Measurements from ENCODE around the gene NFATC4.

Gene NFATC4

DNA sequence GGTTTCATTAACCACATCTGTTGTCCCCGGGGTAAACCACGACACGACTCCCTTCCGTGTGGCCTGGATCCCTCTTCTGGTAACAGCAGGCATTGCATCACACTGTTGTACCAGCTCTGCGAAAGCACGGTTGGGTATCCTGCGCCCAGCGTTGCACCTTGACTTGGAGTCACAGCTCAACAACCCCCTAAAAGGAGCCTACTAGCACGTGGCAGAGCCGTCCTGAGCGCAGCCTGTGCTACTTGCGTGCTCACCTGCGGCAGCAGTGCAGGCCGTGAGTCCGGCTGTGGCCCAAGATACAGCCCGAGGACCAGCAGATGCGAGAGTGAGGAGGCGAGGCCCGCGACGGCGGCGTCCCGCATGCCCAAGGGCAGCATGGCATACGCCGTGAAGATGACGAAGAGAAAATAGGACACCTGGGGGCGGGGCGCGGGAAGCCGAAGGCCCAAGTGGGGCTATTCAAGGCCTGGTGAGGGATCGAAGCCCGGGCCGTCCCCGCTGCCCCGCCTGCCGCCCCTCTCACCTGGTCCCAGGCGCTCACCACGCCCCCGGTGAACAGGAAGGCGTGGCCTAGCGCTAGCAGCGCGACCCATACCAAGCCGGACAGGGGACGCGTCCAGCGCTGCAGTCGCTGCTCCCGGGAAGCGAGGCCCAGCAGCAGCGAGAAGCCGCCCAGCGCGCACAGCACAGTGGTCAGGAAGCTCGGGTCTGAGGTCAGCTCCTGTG is 35.6 kb upstream of the NFATC4 start:
- no peaks in the 10 kb centered on the region for H3K9me3 ChIP-seq (ENCODE audit: control insufficient read depth, insufficient read depth, low read length)
- peaks cover 8% of the 10 kb centered on the region; the same call in 1 of the 2 replicates for H3K4me1 ChIP-seq (ENCODE audit: insufficient read depth, low read length)
- H3K36me3 ChIP-seq (ENCODE audit: insufficient read depth, low read length): no peaks in the 10 kb centered on the region
- H3K9ac ChIP-seq (ENCODE audit: low read depth, low read length): peak overlapping the region; percentile 62

DNA sequence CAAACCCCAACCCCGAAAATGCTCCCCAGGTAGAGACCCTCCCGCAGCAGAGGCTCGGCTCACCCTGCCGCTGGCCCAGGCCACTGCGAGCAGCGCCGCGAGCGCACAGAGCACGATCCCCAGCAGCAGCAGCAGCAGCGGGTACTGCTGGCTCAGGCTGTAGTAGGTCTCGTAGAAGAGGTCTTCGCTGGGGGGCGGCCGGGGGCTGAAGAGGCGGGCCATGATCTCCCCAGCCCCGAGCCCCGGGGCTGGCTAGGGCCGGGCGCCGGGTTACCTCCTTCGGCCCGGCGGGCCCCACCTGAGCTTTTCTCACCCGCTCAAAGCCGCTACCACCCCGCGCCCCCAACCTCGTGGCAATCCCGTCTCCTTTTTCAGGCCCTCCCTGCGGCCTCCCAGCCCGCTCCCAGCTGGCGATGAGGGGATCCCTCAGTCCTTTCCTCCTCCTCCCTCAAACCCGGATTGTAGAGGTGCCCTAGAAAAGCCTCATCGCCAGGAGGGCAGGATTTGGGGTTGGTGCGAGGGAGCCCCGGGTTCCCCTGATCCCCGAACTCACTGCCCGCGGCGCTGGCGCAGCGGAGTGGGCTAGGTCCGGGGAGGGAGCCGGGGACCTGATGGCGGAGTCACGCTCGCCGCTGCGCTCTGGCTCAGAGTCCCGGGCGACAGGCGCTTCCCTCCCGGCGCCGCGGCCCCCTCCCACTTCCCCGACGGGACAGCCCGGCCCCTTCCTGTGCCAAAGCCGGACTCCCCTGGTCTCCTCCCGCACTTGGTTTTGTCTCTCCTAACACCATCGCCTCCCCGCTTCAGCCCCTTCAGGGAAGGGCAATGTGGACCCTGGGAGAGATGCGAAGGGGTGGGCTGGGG is 33.3 kb upstream of the NFATC4 start, which contains the start of gene ADCY4:
Gene ADCY4 (minus strand): TSS at position 641 of the 861 bp plus-strand sequence. CDS start 419 bp downstream, at position 222.
- Histone ChIP-seq H3K36me3 (ENCODE audit: insufficient read depth, low read length) (no peaks in the 10 kb centered on the region), H3K9ac (ENCODE audit: low read depth, low read length) (peak within 1 kb of the TSS; percentile 49; the same call in 1 of the 2 replicates), H3K4me1 (ENCODE audit: insufficient read depth, low read length) (peaks cover 6% of the 10 kb centered on the region; the same call in 1 of the 2 replicates), H3K9me3 (ENCODE audit: control insufficient read depth, insufficient read depth, low read length) (no peaks in the 10 kb centered on the region)

DNA sequence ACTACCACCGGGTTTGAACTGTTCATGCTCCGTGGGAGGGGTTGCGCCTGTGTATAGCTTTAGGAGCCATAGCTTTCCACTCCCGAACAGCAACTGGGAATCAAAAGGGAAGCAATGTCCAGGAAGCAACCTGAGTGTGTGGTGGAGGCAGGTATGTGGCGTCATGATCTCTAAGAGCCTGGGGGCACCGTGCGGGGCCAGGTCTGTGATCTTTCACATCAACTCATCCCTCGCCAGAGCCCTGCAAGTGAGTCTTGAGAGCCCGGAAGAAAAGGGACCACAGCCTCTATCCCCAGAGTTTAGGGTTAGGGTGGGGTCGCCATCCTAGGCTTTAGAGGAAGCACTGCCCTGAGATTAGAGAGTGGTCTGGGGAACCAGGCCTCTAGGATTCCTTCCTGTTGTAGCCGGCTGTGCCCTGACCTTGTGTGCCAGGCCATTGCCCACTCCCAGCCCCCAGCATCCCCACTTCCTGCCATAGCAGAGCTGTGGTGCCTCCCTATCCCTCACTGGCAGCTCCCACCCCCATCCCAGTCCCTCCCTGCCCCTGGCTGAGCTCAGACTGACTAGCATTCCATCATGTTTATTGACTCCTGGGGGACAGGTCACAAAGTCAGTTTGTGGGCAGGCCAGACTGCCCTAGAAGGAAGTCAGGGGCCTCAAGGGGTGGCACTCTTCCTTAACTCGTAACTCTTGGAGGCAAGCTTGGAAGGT is 32.4 kb upstream of the NFATC4 start:
- no peaks in the 10 kb centered on the region for H3K36me3 ChIP-seq (ENCODE audit: insufficient read depth, low read length)
- no peaks in the 10 kb centered on the region for H3K9me3 ChIP-seq (ENCODE audit: control insufficient read depth, insufficient read depth, low read length)
- H3K4me1 ChIP-seq (ENCODE audit: insufficient read depth, low read length): peaks cover 6% of the 10 kb centered on the region; the same call in 1 of the 2 replicates
- peak overlapping the region; percentile 49; the same call in 1 of the 2 replicates for H3K9ac ChIP-seq (ENCODE audit: low read depth, low read length)

DNA sequence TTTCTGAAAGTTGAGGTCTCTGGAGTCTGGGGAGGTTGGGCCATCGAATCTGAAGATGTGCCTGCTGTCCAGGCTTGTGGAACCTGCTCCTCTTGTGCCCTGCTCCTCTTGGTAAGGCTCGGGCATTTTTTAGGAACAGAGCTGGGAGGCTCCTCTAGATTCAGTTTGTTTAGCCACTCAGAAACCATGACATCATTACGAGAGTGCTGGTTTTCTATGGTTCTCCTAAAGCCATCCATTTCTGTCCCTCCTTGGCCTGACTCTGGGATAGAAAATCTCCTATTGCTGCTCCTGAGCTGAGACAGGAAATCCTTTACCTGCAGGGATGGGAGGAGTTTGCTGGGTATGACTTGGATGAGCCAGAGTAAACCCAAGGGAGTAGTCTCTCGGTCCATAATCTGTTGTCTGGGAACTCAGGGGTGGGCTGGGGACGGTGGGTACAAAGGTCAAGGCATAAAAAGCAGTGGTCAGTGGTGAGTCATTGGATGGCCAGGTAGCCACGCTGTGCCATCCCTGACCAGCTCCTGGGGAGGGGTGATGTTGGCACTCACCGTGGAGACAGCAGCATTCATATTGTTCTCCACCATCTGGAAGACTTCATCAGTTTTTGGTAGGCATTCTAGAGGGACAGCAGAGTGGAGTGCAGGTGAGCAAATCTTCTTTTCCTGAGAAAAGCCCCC is 30.7 kb upstream of the NFATC4 start:
- Histone ChIP-seq H3K9ac (ENCODE audit: low read depth, low read length) (no peak overlapping the region), H3K4me1 (ENCODE audit: insufficient read depth, low read length) (peaks cover 6% of the 10 kb centered on the region; the same call in 1 of the 2 replicates), H3K9me3 (ENCODE audit: control insufficient read depth, insufficient read depth, low read length) (no peaks in the 10 kb centered on the region), H3K36me3 (ENCODE audit: insufficient read depth, low read length) (no peaks in the 10 kb centered on the region)

DNA sequence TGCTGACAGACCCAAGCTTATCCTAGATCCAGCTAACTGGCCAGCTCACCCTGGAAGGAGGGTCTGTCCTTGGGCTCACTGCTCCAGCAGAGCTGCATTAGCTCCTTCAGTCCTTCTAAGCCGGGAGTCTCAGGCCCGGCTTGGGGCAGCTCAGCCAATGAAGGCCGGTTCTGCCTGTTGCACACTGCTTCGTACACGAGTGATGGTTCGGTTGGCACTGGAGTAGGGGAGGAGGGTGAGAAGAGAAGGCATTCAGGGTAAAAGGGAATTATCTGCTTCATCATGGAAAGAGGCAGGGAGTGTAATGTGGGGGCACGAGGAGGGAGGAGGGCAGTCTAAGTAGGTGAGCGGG is 30.2 kb upstream of the NFATC4 start:
- Histone ChIP-seq H3K9me3 (ENCODE audit: control insufficient read depth, insufficient read depth, low read length) (no peaks in the 10 kb centered on the region), H3K4me1 (ENCODE audit: insufficient read depth, low read length) (peaks cover 6% of the 10 kb centered on the region; the same call in 1 of the 2 replicates), H3K36me3 (ENCODE audit: insufficient read depth, low read length) (no peaks in the 10 kb centered on the region), H3K9ac (ENCODE audit: low read depth, low read length) (no peak overlapping the region)

DNA sequence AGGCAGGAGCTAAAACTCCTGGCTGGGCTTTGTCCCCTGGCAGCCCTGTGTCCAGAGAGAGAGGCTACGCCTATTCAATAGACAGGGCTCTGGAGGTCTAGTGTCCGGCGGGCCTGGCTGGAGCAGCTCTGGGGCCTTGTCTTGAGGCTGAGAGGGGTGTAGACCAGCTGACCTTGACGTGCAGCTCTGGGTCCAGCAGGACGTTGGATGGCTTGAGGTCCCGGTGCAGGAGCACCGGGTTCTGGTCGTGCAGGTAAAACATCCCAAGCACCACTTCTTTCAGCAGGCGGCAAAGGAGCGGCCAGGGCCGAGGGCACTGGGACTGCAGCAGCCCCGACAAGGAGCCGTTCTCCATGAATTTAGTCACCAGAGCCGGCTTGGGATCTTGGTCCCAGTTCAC is 29.1 kb upstream of the NFATC4 start:
- Histone ChIP-seq H3K9me3 (ENCODE audit: control insufficient read depth, insufficient read depth, low read length) (no peaks in the 10 kb centered on the region), H3K9ac (ENCODE audit: low read depth, low read length) (peak overlapping the region; percentile 65; the same call in 1 of the 2 replicates), H3K4me1 (ENCODE audit: insufficient read depth, low read length) (peaks cover 6% of the 10 kb centered on the region; the same call in 1 of the 2 replicates), H3K36me3 (ENCODE audit: insufficient read depth, low read length) (no peaks in the 10 kb centered on the region)

DNA sequence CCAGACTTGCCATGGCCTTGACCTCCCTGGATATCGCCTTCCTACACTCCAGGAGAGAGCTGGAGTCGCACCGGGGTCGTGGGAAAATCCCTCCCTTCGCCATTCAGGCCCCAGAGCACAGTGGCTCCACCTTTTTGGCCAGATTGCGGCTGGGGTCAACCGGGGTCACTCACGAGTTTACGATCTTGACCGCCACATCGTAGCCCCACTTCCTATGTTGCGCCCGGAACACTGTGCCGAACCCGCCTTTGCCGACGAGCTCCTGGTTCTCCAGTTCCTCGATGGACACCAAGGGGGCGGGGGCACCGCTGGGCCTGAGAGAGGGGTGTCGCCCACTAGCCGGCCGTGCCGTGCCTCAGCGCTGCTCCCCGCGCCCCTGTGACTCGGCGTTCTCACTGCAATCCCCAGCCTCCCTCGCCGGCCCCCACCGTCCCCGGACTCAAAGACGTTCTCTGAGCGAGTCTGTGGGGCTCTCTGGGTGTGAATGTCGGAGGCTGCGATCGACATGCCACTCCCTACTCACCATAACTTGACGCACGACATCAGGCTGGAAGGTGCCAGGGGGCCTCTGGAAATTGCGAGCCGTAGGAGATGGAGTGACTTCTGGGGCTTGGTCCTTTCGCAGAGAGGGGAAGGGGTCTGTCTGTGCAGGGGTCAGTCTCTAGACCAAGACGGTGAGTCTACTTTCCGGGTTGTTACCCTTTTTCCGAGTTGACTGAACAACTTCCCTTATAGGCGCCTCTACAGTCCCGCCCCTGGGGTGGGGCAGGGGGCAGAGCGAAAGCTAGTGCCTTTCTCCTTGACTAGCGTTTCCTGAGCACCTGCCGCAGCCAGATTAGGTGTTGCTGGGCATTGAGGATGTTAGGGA is 28.5 kb upstream of the NFATC4 start, which contains the start of gene RIPK3:
Gene RIPK3 (minus strand): TSS at position 708 of the 868 bp plus-strand sequence. CDS start 165 bp downstream, at position 543.
- Histone ChIP-seq H3K9ac (ENCODE audit: low read depth, low read length) (peak within 1 kb of the TSS; percentile 65), H3K9me3 (ENCODE audit: control insufficient read depth, insufficient read depth, low read length) (no peaks in the 10 kb centered on the region), H3K36me3 (ENCODE audit: insufficient read depth, low read length) (no peaks in the 10 kb centered on the region), H3K4me1 (ENCODE audit: insufficient read depth, low read length) (peaks cover 6% of the 10 kb centered on the region; the same call in 1 of the 2 replicates)

DNA sequence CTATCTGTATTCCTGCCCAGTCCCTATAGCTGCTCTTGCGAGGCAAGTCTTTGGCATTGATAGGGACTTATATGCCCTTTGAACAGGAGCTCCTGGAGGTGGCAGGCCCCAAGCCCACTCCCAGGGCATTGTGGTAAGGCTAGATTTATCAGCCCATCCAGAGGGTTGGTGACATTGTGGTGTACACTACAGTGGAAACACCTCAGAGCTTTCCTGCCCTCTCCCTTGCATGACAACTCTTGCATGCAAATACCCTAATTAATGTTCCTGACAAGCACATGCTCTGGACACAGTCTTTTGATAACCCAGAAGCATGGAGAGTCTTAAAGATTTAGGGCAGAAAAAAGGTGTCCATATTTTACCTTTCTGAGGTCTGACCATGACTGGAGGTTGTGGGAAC is 27.4 kb upstream of the NFATC4 start:
- Histone ChIP-seq H3K4me1 (ENCODE audit: insufficient read depth, low read length) (peaks cover 5% of the 10 kb centered on the region; the same call in 1 of the 2 replicates), H3K36me3 (ENCODE audit: insufficient read depth, low read length) (no peaks in the 10 kb centered on the region), H3K9me3 (ENCODE audit: control insufficient read depth, insufficient read depth, low read length) (no peaks in the 10 kb centered on the region), H3K9ac (ENCODE audit: low read depth, low read length) (no peak overlapping the region)

DNA sequence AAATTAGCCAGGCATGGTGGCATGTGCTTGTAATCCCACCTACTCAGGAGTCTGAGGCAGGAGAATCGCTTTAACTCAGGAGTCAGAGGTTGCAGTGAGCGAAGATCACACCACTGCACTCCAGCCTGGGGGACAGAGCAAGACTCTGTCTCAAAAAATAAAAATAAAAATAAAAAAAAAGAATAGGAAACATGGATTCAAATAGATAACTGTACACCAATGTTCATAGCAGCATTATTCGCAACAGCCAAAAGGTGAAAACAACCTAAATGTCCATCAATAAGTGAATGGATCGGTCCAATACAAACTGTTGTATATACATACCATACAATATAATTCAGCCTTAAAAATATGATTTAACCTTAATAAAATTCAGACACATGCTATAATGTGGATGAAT is 25.1 kb upstream of the NFATC4 start:
- Histone ChIP-seq H3K9me3 (ENCODE audit: control insufficient read depth, insufficient read depth, low read length) (no peaks in the 10 kb centered on the region), H3K36me3 (ENCODE audit: insufficient read depth, low read length) (no peaks in the 10 kb centered on the region), H3K9ac (ENCODE audit: low read depth, low read length) (no peak overlapping the region), H3K4me1 (ENCODE audit: insufficient read depth, low read length) (no peaks in the 10 kb centered on the region; the same call in 1 of the 2 replicates)

DNA sequence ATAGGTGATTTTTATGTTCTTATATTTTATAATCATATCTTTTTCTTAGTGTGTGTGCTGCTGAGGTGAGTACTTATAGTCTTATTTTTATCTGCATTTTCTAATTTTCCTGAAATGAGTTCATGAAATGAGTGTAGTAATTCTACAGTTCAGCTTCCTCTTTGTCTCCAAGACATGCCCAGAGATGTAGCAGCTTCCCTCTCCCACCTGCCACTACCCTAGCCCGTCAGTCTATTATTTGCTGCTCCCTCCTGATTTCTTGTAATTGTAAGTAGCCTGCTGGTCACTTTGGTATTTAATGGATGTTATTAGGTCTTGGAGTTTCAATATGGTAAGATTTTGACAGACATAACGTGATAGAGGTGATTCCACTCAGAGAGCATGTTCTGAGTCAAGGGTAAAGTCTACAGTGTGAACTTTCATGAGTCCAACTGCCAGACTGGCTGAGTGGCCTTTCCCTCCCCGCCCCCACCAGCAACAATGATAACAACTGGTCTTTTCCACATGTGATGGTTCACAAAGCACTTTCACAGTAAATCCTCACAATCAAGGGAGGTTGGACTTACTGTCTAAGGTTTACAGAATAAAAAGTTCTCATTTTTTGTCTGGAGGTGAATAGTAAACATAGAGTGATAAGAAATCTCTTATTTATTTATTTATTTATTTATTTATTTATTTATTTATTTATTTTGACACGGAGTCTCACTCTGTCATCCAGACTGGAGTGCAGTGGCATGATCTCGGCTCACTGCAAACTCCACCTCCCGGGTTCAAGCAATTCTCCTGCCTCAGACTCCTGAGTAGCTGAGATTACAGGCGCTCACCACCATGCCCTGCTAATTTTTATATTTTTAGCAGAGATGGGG is 24.0 kb upstream of the NFATC4 start:
- Histone ChIP-seq H3K9me3 (ENCODE audit: control insufficient read depth, insufficient read depth, low read length) (no peaks in the 10 kb centered on the region), H3K36me3 (ENCODE audit: insufficient read depth, low read length) (no peaks in the 10 kb centered on the region), H3K4me1 (ENCODE audit: insufficient read depth, low read length) (no peaks in the 10 kb centered on the region; the same call in 1 of the 2 replicates), H3K9ac (ENCODE audit: low read depth, low read length) (no peak overlapping the region)

DNA sequence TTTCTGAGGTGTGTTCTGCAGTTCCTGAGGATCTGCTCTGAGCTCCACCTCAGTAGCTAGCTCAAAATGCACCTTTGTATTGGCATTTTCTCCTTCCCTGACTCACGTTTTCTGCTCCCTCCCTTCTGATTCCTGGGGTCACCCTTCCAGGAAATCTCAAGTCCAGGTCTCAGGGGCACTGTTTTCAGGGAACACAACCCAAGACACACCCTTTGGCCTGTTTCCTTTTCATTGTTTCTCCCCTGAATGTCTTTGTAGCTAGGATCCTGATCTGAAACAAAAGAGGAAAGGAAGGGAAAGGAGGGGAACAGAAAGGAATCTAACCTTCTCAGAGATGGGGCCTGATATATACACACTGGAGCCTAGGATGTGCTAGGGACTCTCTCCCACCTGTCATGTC is 20.9 kb upstream of the NFATC4 start:
- Histone ChIP-seq H3K9me3 (ENCODE audit: control insufficient read depth, insufficient read depth, low read length) (no peaks in the 10 kb centered on the region), H3K36me3 (ENCODE audit: insufficient read depth, low read length) (no peaks in the 10 kb centered on the region), H3K4me1 (ENCODE audit: insufficient read depth, low read length) (no peaks in the 10 kb centered on the region), H3K9ac (ENCODE audit: low read depth, low read length) (no peak overlapping the region)

DNA sequence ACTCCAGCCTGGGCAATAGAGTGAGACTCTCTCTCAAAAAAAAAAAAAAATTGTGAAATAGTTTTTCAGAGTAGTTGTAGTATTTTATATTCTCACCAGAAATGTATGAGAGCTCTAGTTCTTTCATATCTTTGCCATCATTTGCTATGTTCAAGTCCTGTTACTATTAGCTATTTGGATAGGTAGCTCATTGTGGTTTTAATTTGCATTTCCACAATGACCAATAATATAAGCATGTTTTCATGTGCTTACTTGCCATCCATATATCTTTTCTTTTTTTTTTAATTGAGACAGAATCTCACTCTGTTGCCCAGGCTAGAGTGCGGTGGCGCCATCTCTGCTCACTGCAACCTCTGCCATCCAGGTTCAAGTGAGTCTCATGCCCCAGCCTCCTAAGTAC is 19.8 kb upstream of the NFATC4 start:
- Histone ChIP-seq H3K4me1 (ENCODE audit: insufficient read depth, low read length) (no peaks in the 10 kb centered on the region), H3K9me3 (ENCODE audit: control insufficient read depth, insufficient read depth, low read length) (no peaks in the 10 kb centered on the region), H3K36me3 (ENCODE audit: insufficient read depth, low read length) (no peaks in the 10 kb centered on the region), H3K9ac (ENCODE audit: low read depth, low read length) (no peak overlapping the region)

All from ES-I3 (cell line).